ENCODE data around the gene SPATS2L.

SPATS2L gene

GRCh38 chr2:200302940-200303727, 3.4 kb upstream of the SPATS2L start:
- no peak overlapping the region for H3K27ac ChIP-seq
- no peak overlapping the region for H3K4me2 ChIP-seq
- H3K4me1 ChIP-seq = peaks cover 17 to 24% (median 22%) of the 10 kb centered on the region in 10 experiments
- peaks cover 0 to 8% (median 0%) of the 10 kb centered on the region in 11 experiments; a peak in 2 of 22 replicates for H4K20me1 ChIP-seq
- no peaks in the 10 kb centered on the region for H3K9me3 ChIP-seq (replicated peaks in 1 of 11)
- H3K36me3 ChIP-seq = no peaks in the 10 kb centered on the region
- no peak for TF ChIP-seq Cebpa-rat (IDR thresholded peaks at IDR 0.05)
- H3K4me3 ChIP-seq = no peak overlapping the region
- no peaks in the 10 kb centered on the region for H3K27me3 ChIP-seq
- H3K9ac ChIP-seq = no peak overlapping the region

GRCh38 chr2:200305797-200306195, 697 bp upstream of the SPATS2L start:
- Histone ChIP-seq H3K27ac (peak overlapping the region; percentile 77 to 92 (median 84); a peak in 20 of 22 replicates), H3K4me3 (peak overlapping the region; percentile 77 to 94 (median 86)), H3K9ac (peak overlapping the region; percentile 86 to 93 (median 90)), H3K36me3 (0 out of 22 replicates have a peak, but pooled peaks cover 0 to 6% (median 0%) of the 10 kb centered on the region in 11 experiments), H3K4me1 (peaks cover 17 to 33% (median 28%) of the 10 kb centered on the region in 10 experiments), H3K4me2 (peak overlapping the region; percentile 83 to 99 (median 96)), H4K20me1 (peaks cover 0 to 20% (median 8%) of the 10 kb centered on the region in 11 experiments; a peak in 9 of 22 replicates), H3K27me3 (no peaks in the 10 kb centered on the region), H3K9me3 (replicated peaks in 1 of 11) (no peaks in the 10 kb centered on the region)
- no peak for TF ChIP-seq Cebpa-rat (IDR thresholded peaks at IDR 0.05)

GRCh38 chr2:200306931-200307723, 634 bp downstream of the SPATS2L start:
- no peaks in the 10 kb centered on the region for H3K27me3 ChIP-seq
- peak overlapping the region; percentile 77 to 94 (median 86) for H3K4me3 ChIP-seq
- H4K20me1 ChIP-seq = peaks cover 0 to 33% (median 18%) of the 10 kb centered on the region in 11 experiments; a peak in 11 of 22 replicates
- no peak for TF ChIP-seq Cebpa-rat (IDR thresholded peaks at IDR 0.05)
- H3K4me2 ChIP-seq = peak overlapping the region; percentile 83 to 99 (median 96)
- peak overlapping the region; percentile 86 to 93 (median 90) for H3K9ac ChIP-seq
- H3K9me3 ChIP-seq (replicated peaks in 1 of 11) = no peaks in the 10 kb centered on the region
- peak overlapping the region; percentile 77 to 92 (median 84) for H3K27ac ChIP-seq
- 0 out of 22 replicates have a peak, but pooled peaks cover 0 to 7% (median 0%) of the 10 kb centered on the region in 11 experiments for H3K36me3 ChIP-seq
- H3K4me1 ChIP-seq = peaks cover 17 to 33% (median 28%) of the 10 kb centered on the region in 10 experiments

GRCh38 chr2:200307724-200308545, 1.4 kb downstream of the SPATS2L start:
- Histone ChIP-seq H3K4me3 (peak overlapping the region; percentile 77 to 94 (median 86)), H3K27me3 (no peaks in the 10 kb centered on the region), H3K9me3 (replicated peaks in 1 of 11) (no peaks in the 10 kb centered on the region), H4K20me1 (peaks cover 0 to 41% (median 21%) of the 10 kb centered on the region in 11 experiments; a peak in 13 of 22 replicates), H3K36me3 (peaks cover 0 to 7% (median 0%) of the 10 kb centered on the region in 11 experiments; a peak in 2 of 22 replicates), H3K27ac (peak overlapping the region in 10 of 11 experiments; percentile 79 to 92 (median 84); a peak in 14 of 22 replicates), H3K4me1 (peaks cover 17 to 33% (median 28%) of the 10 kb centered on the region in 10 experiments), H3K4me2 (peak overlapping the region; percentile 83 to 99 (median 96)), H3K9ac (peak overlapping the region; percentile 86 to 93 (median 90); a peak in 21 of 22 replicates)
- TF ChIP-seq Cebpa-rat (IDR thresholded peaks at IDR 0.05) = no peak

GRCh38 chr2:200308546-200309295, 2.2 kb downstream of the SPATS2L start:
- Histone ChIP-seq H3K27ac (no peak overlapping the region), H3K4me3 (peak overlapping the region in 1 of 10 experiments; percentile 86; a peak in 5 of 20 replicates), H4K20me1 (peaks cover 0 to 48% (median 28%) of the 10 kb centered on the region in 11 experiments; a peak in 13 of 22 replicates), H3K27me3 (no peaks in the 10 kb centered on the region), H3K9me3 (replicated peaks in 1 of 11) (no peaks in the 10 kb centered on the region), H3K4me2 (peak overlapping the region; percentile 83 to 99 (median 96); a peak in 20 of 22 replicates), H3K4me1 (peaks cover 17 to 33% (median 28%) of the 10 kb centered on the region in 10 experiments), H3K9ac (0 out of 22 replicates have a peak overlapping the region, but pooled peaks of 2 of the 11 experiments have one; percentile 87 to 92), H3K36me3 (peaks cover 0 to 7% (median 0%) of the 10 kb centered on the region in 11 experiments; a peak in 2 of 22 replicates)
- TF ChIP-seq Cebpa-rat (IDR thresholded peaks at IDR 0.05) = no peak

GRCh38 chr2:200309296-200310049, 3.0 kb downstream of the SPATS2L start:
- Histone ChIP-seq H3K36me3 (peaks cover 0 to 7% (median 0%) of the 10 kb centered on the region in 11 experiments; a peak in 2 of 22 replicates), H3K4me3 (no peak overlapping the region), H4K20me1 (peaks cover 0 to 56% (median 35%) of the 10 kb centered on the region in 11 experiments; a peak in 13 of 22 replicates), H3K27me3 (no peaks in the 10 kb centered on the region), H3K4me2 (peak overlapping the region in 4 of 11 experiments; percentile 0 to 99 (median 56); a peak in 4 of 22 replicates), H3K4me1 (peaks cover 17 to 33% (median 28%) of the 10 kb centered on the region in 10 experiments), H3K9me3 (replicated peaks in 1 of 11) (no peaks in the 10 kb centered on the region), H3K9ac (no peak overlapping the region), H3K27ac (no peak overlapping the region)
- no peak for TF ChIP-seq Cebpa-rat (IDR thresholded peaks at IDR 0.05)

GRCh38 chr2:200310545-200310971, 4.1 kb downstream of the SPATS2L start:
- H4K20me1 ChIP-seq = peaks cover 0 to 65% (median 37%) of the 10 kb centered on the region in 11 experiments; a peak in 14 of 22 replicates
- H3K4me2 ChIP-seq = no peak overlapping the region
- peaks cover 10 to 30% (median 20%) of the 10 kb centered on the region in 10 experiments for H3K4me1 ChIP-seq
- no peak for TF ChIP-seq Cebpa-rat (IDR thresholded peaks at IDR 0.05)
- no peaks in the 10 kb centered on the region for H3K9me3 ChIP-seq (replicated peaks in 1 of 11)
- peaks cover 0 to 7% (median 0%) of the 10 kb centered on the region in 11 experiments; a peak in 2 of 22 replicates for H3K36me3 ChIP-seq
- H3K9ac ChIP-seq = no peak overlapping the region
- no peak overlapping the region for H3K27ac ChIP-seq
- no peak overlapping the region for H3K4me3 ChIP-seq
- no peaks in the 10 kb centered on the region for H3K27me3 ChIP-seq
